Body of pancreas (tissue), 4 donors: ENCODE measurements around the gene TATDN3.

Experiments
- CTCF ChIP-seq, 7 experiments: fragments of 450-650 bp in 4 of 7; fragments of 200-600 bp in 3 of 7; sonication (generic) in 3 of 7; IDR thresholded peaks; one replicate each; pipeline ENCODE4 v1.5.1; 2016 to 2019; ENCODE audit warnings: antibody characterized with exemption in 7 of 7
- POLR2A ChIP-seq, 3 donors: fragments of 450-650 bp; IDR thresholded peaks; one replicate each; pipeline ENCODE4 v1.6.1; 2016; ENCODE audit warnings: antibody characterized with exemption in 3 of 3, mild to moderate bottlenecking in 2 of 3

GRCh38 chr1:212791261-212791675, 426 bp upstream of the TATDN3 start:
- TF ChIP-seq CTCF (IDR thresholded peaks at IDR 0.05) (no peak), POLR2A (IDR thresholded peaks at IDR 0.05) (no peak)
